ENCODE results near the gene COX14. TPM values are rescaled to one million over a fixed set of nuclear protein-coding genes. Genes with fewer than 3 reads are reported as not detected.

Gene COX14
- total RNA-seq, 3 donors from 2014 or later, result 72.2 to 89.8 (median 74.9) TPM

DNA sequence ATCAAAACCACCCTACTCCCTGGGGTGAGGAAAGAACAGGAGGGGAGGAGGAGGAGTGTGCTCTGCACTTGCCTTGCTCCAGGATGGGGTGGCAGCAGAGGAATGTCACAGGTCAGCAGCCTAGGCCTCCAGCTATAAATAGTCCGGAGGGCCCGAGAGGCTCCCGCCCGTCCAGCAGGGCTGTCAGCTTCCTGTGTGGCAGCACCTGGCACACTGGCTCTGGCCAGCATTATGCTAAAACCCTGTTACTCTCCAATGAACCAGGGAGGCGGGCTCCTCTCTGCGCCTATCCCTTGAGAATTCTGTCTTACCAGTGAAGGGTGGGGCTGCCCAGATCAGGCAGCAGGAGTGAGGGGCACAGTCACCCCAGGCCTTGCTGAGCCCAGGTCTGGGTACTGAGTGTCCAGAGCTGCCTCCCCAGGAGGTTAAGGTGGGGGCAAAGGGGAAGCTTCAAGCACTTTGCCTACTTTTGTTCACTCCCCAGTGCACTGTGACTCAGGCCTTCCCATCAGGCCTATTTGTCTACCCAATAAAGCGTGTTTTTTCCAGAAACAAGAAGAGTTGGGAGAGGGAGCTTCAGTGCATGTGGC lies 1.2 kb upstream of the COX14 start:
- Histone ChIP-seq H3K9me3 (no peaks in the 10 kb centered on the region), H3K4me1 (ENCODE audit: low read depth) (peaks cover 50% of the 10 kb centered on the region), H3K36me3 (ENCODE audit: low read depth) (peaks cover 4% of the 10 kb centered on the region), H3K4me3 (no peak overlapping the region)
- peak; percentile 46 for ATAC-seq
- TF ChIP-seq, protein P1, sequence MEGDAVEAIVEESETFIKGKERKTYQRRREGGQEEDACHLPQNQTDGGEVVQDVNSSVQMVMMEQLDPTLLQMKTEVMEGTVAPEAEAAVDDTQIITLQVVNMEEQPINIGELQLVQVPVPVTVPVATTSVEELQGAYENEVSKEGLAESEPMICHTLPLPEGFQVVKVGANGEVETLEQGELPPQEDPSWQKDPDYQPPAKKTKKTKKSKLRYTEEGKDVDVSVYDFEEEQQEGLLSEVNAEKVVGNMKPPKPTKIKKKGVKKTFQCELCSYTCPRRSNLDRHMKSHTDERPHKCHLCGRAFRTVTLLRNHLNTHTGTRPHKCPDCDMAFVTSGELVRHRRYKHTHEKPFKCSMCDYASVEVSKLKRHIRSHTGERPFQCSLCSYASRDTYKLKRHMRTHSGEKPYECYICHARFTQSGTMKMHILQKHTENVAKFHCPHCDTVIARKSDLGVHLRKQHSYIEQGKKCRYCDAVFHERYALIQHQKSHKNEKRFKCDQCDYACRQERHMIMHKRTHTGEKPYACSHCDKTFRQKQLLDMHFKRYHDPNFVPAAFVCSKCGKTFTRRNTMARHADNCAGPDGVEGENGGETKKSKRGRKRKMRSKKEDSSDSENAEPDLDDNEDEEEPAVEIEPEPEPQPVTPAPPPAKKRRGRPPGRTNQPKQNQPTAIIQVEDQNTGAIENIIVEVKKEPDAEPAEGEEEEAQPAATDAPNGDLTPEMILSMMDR (IDR thresholded peaks at IDR 0.05), result no peak
- peak; percentile 73 to 86 (median 79) for DNase-seq
- intact Hi-C loops (cut with DNase I, micrococcal nuclease), result no loop called here

DNA sequence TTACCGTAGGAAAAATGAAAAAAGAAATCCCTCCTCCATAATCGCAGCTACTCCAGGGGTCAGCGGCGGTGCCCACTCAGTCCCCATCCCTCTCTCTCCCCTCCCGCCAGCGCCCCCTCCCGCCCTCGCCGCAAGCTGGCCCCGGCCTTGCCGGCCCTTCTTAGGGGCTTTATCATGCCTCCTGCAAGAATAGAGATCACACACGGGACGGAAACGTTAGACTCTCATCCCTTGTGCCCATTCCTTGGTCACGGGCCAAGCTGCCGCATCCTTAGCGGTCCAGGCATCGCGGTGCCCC lies 692 bp upstream of the COX14 start:
- Histone ChIP-seq H3K4me3 (peak overlapping the region; percentile 80), H3K36me3 (ENCODE audit: low read depth) (peaks cover 4% of the 10 kb centered on the region), H3K9me3 (no peaks in the 10 kb centered on the region), H3K4me1 (ENCODE audit: low read depth) (peaks cover 50% of the 10 kb centered on the region)
- DNase-seq (no peak), ATAC-seq (no peak)
- intact Hi-C loops (cut with DNase I, micrococcal nuclease), result no loop called here
- TF ChIP-seq, protein P1 (IDR thresholded peaks at IDR 0.05), result no peak

DNA sequence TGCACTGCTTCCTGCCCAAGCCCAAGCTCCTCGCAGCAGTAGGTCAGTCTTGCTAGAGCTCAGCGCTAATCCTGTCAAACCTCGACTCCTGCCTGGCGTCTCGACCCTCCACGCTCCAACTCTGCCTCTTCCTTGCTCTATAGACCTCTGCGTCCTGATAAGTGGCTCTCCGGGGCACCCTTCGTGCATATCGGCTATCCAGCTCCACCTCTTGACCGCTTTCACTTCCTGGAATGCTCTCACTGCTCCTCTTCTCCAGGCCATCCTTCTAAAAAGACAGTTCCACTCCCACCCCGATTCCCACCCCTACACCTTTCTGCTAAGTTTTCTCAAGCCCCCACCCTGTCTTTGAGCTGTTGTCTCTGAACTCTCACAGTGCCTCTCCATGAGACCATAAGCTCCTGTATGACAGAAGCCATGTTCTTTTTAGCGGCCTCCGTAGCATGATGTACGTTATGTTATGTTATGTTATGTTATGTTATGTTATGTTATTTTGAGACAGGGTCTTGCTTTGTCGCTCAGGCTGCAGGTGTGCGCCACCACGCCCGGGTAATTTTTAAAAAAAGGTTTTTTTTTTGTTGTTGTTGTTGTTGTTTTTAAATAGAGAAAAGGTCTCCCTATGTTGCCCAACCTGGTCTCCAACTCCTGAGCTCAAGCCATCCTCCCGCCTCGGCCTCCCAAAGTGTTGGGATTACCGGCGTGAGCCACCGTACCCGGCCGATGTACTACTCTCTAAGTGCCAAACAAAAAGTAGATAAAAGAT lies 601 bp downstream of the COX14 start:
- Histone ChIP-seq H3K36me3 (ENCODE audit: low read depth) (peaks cover 4% of the 10 kb centered on the region), H3K9me3 (no peaks in the 10 kb centered on the region), H3K4me3 (peak overlapping the region; percentile 80), H3K4me1 (ENCODE audit: low read depth) (peaks cover 56% of the 10 kb centered on the region)
- ATAC-seq (peak; percentile 25), DNase-seq (peak in 1 of 3 donors; percentile 62)
- TF ChIP-seq, protein P1 (IDR thresholded peaks at IDR 0.05), result no peak
- intact Hi-C loops (cut with DNase I, micrococcal nuclease), result no loop called here

DNA sequence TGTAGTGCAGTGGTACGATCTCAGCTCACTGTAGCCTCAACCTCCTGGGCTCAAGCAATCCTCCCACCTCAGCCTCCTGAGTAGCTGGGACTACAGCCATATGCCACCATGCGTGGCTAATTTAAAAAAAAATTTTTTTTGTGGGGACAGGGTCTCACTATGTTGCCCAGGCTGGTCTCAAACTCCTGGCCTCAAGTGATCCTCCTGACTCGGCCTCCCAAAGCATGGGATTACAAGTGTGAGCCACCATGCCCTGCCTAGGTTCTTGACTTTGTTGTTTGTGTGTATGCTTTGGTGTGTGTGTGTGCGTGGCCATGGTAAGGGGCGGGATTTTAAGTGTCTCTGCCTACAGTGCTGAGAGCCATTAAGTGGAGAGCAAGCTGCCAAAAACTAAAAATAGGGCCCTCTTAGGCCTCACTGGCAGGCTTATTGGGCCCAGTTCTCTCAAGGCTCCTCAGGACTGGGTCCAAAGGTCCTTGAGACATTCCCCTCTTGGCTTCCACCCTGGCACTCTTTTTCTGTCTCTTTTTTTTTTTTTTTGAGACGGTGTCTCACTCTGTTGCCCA lies 5.1 kb downstream of the COX14 start:
- no peaks in the 10 kb centered on the region for H3K36me3 ChIP-seq (ENCODE audit: low read depth)
- intact Hi-C loops (cut with DNase I, micrococcal nuclease), result no loop called here
- H3K9me3 ChIP-seq, result no peaks in the 10 kb centered on the region
- TF ChIP-seq, protein P1 (IDR thresholded peaks at IDR 0.05), result no peak
- no peak overlapping the region for H3K4me3 ChIP-seq
- DNase-seq (no peak), ATAC-seq (no peak)
- peaks cover 45% of the 10 kb centered on the region for H3K4me1 ChIP-seq (ENCODE audit: low read depth)

DNA sequence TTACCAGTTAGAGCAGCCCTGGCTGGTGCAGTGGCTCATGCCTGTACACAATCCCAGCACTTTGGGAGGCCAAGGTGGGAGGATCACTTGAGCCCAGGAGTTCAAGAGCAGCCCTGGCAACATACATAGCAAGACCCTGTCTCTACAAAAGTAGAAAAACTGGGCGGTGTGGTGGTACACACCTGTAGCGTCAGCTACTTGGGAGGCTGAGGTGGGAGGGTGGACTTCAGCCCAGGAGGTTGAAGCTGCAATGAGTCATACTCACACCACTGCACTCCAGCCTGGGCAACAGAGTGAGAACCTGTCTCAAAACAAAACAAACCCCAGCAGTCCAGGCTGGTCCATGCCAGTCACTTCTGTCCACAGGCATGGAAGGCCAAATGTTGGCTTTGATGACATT lies 7.4 kb downstream of the COX14 start:
- Histone ChIP-seq H3K9me3 (no peaks in the 10 kb centered on the region), H3K36me3 (ENCODE audit: low read depth) (no peaks in the 10 kb centered on the region), H3K4me3 (no peak overlapping the region), H3K4me1 (ENCODE audit: low read depth) (peaks cover 35% of the 10 kb centered on the region)
- TF ChIP-seq, protein P1 (IDR thresholded peaks at IDR 0.05), result no peak
- DNase-seq (no peak), ATAC-seq (peak; percentile 52)
- intact Hi-C loops (cut with DNase I, micrococcal nuclease), result no loop called here
